ENCODE measurements around the gene TCF3.
A peak's percentile ranks its signal among the peaks of the same experiment; 100 is the strongest.

Gene TCF3

DNA sequence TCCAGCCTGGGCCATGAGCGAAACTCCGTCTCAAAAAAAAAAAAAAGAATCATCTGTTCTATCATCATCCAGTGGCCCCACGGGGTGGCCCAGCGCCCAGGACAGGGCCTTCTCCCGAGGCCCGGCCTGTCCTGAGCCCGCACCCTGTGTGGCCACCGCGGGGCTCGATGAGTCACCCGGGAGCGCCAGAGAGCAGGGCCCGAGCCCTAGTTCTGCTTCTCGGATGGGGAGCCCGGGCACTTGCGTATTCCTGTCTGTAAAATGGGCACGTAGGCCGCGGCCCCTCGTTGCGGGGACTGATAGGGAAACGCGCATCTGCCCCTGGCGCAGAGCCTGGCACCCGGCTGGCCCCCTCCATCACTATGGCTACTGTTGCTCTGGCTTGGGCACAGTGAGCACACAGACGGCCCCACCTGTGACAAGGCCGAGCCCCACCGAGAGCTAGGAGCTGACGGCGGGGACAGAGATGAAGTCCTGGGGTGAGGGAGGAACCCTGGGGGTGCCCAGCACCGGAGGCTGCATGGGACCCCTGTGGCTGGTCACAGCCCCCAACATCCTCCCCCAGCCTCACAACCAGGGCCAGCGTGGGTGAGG, 25.9 kb downstream of the TCF3 start:
- Histone ChIP-seq H3K9me3 (no peaks in the 10 kb centered on the region), H3K36me3 (peaks cover 7 to 79% (median 35%) of the 10 kb centered on the region in 3 donors), H3K4me1 (no peaks in the 10 kb centered on the region), H3K27ac (no peak overlapping the region), H3K4me3 (no peak overlapping the region), H3K27me3 (no peaks in the 10 kb centered on the region)
- DNase-seq: no peak
- intact Hi-C loops (cut with DNase I; ENCODE audit: low total_unique reads): no loop called here
- TF ChIP-seq, protein P1, sequence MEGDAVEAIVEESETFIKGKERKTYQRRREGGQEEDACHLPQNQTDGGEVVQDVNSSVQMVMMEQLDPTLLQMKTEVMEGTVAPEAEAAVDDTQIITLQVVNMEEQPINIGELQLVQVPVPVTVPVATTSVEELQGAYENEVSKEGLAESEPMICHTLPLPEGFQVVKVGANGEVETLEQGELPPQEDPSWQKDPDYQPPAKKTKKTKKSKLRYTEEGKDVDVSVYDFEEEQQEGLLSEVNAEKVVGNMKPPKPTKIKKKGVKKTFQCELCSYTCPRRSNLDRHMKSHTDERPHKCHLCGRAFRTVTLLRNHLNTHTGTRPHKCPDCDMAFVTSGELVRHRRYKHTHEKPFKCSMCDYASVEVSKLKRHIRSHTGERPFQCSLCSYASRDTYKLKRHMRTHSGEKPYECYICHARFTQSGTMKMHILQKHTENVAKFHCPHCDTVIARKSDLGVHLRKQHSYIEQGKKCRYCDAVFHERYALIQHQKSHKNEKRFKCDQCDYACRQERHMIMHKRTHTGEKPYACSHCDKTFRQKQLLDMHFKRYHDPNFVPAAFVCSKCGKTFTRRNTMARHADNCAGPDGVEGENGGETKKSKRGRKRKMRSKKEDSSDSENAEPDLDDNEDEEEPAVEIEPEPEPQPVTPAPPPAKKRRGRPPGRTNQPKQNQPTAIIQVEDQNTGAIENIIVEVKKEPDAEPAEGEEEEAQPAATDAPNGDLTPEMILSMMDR (IDR thresholded peaks at IDR 0.05): no peak

DNA sequence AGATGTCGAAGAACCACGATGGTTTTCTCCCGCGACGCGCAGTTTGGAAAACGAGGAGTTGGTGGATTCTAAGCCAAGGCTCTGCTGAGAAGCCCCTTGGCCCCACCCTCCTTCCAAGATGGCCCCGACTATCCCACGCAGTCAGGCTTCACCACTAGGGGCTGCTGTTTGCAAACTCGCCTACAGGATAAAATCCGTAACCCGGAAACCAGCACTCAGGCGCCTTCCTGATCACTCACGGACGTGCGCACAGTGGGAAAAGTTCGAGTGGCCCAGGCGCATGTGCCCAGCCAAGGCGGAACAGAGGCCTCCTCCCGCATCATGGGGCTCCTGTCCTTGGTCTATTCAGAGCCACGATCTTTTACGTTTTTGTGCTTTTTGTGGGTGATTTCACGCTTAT, 28.0 kb downstream of the TCF3 start:
- H3K36me3 ChIP-seq: peaks cover 6 to 79% (median 34%) of the 10 kb centered on the region in 3 donors
- no peak overlapping the region for H3K27ac ChIP-seq
- H3K27me3 ChIP-seq: no peaks in the 10 kb centered on the region
- H3K9me3 ChIP-seq: no peaks in the 10 kb centered on the region
- H3K4me3 ChIP-seq: no peak overlapping the region
- H3K4me1 ChIP-seq: no peaks in the 10 kb centered on the region
- TF ChIP-seq, protein P1 (IDR thresholded peaks at IDR 0.05): peak; percentile 61
- intact Hi-C loops (cut with DNase I; ENCODE audit: low total_unique reads): no loop called here
- peak in 1 of 2 donors; percentile 53 for DNase-seq

DNA sequence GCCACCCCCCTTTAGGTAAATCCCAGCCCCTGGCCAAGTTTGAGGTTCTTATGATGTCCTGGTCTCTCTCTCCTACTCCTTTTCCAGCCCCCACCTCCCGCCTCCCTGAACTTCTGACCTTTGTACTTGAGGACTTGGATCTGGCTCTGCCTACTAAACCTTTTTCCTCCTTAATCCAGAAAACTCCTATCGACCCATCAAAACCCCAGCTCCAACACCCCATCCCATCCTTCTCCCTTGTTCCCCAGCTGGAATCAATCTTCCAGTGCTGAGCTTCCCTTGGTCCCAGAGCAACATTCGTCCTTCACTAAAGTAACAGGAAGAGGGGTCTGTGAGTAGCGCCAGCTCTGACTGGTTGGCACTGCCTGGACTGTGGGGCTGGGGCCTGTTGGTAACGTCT, 29.9 kb downstream of the TCF3 start:
- TF ChIP-seq, protein P1 (IDR thresholded peaks at IDR 0.05): no peak
- Histone ChIP-seq H3K9me3 (no peaks in the 10 kb centered on the region), H3K27ac (no peak overlapping the region), H3K36me3 (peaks cover 11 to 94% (median 39%) of the 10 kb centered on the region in 3 donors), H3K27me3 (no peaks in the 10 kb centered on the region), H3K4me3 (no peak overlapping the region), H3K4me1 (peaks cover 0 to 5% (median 0%) of the 10 kb centered on the region in 4 donors)
- intact Hi-C loops (cut with DNase I; ENCODE audit: low total_unique reads): no loop called here
- DNase-seq: no peak

DNA sequence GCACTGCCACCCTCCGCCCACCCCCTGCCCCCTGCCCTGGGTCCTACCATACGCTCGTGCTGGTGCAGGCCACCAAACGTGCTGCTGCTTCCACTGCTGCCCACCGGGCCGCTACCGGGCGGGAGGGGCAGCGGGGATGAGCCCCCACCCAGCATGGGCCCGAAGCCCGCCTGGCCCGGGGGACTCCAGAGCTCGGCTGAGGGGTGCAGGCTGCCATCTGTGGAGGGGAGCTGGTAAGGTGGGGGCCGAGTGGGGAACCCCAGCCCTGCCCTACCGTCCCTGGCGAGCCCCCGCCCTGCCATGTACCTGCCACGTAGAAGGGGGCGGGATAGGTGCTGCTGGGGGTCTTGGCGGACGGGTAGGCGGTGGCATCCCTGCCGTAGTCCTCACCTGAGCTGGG, 30.4 kb downstream of the TCF3 start:
- no peaks in the 10 kb centered on the region for H3K9me3 ChIP-seq
- H3K4me1 ChIP-seq: peaks cover 0 to 5% (median 0%) of the 10 kb centered on the region in 4 donors
- TF ChIP-seq, protein P1 (IDR thresholded peaks at IDR 0.05): no peak
- H3K27me3 ChIP-seq: no peaks in the 10 kb centered on the region
- H3K36me3 ChIP-seq: peaks cover 11 to 94% (median 39%) of the 10 kb centered on the region in 3 donors
- H3K4me3 ChIP-seq: no peak overlapping the region
- intact Hi-C loops (cut with DNase I; ENCODE audit: low total_unique reads): no loop called here
- DNase-seq: no peak
- H3K27ac ChIP-seq: no peak overlapping the region

DNA sequence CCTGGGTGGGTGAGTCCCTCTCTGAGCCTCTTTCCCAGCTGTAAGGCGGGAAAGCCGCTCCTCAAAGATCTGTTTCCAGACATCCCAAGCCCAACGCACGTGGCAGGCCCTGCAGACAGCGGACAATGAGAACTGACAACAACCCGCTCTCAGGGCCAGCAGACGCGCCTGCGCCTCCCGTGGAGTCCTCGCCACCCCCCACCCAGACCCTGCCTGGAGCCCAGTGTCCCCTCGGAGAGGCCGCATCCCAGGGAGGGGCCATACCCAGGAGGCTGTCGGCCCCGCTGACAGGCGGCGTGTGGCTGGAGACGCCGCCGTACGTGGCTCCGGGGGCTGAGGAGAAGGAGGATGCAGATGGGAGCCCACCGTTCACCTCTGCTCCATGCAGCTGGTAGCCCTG, 30.8 kb downstream of the TCF3 start:
- H3K36me3 ChIP-seq: peaks cover 11 to 93% (median 39%) of the 10 kb centered on the region in 3 donors
- intact Hi-C loops (cut with DNase I; ENCODE audit: low total_unique reads): no loop called here
- H3K27me3 ChIP-seq: no peaks in the 10 kb centered on the region
- no peak for DNase-seq
- H3K27ac ChIP-seq: no peak overlapping the region
- H3K4me3 ChIP-seq: no peak overlapping the region
- TF ChIP-seq, protein P1 (IDR thresholded peaks at IDR 0.05): no peak
- peaks cover 0 to 5% (median 0%) of the 10 kb centered on the region in 4 donors for H3K4me1 ChIP-seq
- no peaks in the 10 kb centered on the region for H3K9me3 ChIP-seq

All from tibial artery (tissue), 4 donors.